Prostate gland (tissue), 2 donors: ENCODE results near the gene ADAMTS2.

ENCODE experiments used
- CTCF ChIP-seq, 4 experiments: fragments of 200-600 bp in 2 of 4; fragments of 450-650 bp in 2 of 4; sonication (generic) in 2 of 4; IDR thresholded peaks; 1 replicate in 3 of 4; 2 replicates in 1 of 4; pipeline ENCODE4 v1.5.1; 2016 to 2019; ENCODE audit warnings: antibody characterized with exemption in 4 of 4, mild to moderate bottlenecking in 2 of 4, moderate library complexity in 2 of 4
- POLR2A ChIP-seq: fragments of 450-650 bp; IDR thresholded peaks from one replicate; pipeline ENCODE4 v1.6.1; 2016; ENCODE audit warnings: antibody characterized with exemption, mild to moderate bottlenecking

DNA sequence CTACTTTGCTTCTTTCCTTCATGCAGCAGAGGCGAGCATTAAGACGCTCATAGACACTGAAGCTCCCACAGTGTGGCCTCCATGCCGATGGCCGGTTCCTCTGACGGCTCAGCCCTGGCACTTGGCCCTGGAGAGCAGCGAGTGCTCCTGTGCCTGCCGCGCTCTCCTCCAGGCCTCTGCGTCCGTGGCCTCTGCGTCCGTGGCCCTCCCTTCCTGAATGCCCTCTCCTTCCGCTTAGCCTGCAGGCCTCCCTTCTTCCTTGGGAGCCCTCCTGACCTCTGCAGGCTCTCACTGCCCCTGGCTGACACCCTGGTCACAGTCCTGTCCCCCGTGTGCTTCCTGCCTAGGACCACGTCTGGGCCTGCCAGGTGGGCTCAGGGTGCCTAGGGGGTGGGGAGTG, 192.3 kb downstream of the ADAMTS2 start:
- TF ChIP-seq CTCF (IDR thresholded peaks at IDR 0.05) (no peak), POLR2A (no peak)
